GM19463 (cell line): Measurements from ENCODE around the gene SMPD3.
"Not testable (repeated sequence)": the region's sequence is repeated elsewhere in the genome, so short reads cannot be mapped to it uniquely, and the experiment has no call there.

ENCODE experiments used
- ATAC-seq: cut with Tn5 transposase; IDR thresholded peaks from one replicate; pipeline ENCODE4 v1.9.1; 2021; ENCODE audit warnings: mild to moderate bottlenecking, moderate library complexity; ENCODE audit not compliant: unreplicated experiment

Gene SMPD3

DNA sequence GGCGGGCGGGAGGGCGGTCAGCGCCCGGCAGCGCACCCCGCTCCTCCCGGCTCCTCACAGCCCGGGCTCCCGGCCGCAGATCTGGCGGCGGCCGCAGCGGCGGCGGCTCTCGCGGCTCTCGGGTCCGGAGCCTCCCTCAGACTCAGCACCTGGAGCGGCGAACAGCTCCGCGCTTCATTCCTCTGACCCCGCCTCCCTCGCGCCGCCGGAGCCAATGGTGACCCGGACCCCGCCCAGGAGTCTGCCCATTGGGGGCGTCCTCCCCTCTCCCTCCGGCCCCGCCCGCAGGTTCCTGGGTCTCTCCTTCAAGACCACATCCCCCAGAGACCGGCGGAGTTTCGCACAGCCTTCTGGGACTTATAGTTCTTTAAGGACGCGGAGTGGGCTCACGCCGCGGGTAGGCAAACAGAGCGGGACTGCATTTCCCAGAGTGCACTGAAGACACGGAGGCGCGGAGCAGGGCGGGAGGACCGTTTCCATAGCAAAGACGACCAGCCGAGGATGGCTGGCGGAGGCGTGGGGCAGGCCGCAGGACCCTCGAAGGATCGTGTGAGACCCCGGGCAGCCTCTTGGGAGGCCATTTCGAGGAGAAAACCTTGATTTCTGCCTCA lies at the start of gene SMPD3:
TSS of gene SMPD3 (minus strand) at position 149 of the 611 bp plus-strand sequence. CDS start 76,327 bp downstream, outside the sequence.
- peak; percentile 93 for ATAC-seq

GRCh38 chr16:68496689-68497088 lies 48.4 kb upstream of the SMPD3 start:
- ATAC-seq = no peak

DNA sequence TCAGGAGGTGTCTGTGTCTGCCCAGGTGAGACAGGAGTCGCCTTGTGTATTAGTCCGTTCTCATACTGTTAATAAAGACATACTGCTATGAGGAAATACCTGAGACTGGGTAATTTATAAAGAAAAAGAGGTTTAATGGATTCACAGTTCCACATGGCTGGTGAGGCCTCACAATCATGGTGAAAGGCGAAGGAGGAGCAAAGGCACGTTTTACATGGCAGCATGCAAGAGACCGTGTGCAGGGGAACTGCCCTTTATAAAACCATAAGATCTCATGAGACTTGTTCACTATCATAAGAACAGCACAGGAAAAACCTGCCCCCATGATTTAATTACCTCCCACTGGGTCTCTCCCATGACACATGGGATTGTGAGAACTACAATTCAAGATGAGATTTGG lies 46.0 kb upstream of the SMPD3 start:
- ATAC-seq = not testable (repeated sequence)

GRCh38 chr16:68493412-68494070 lies 45.2 kb upstream of the SMPD3 start:
- no peak for ATAC-seq

DNA sequence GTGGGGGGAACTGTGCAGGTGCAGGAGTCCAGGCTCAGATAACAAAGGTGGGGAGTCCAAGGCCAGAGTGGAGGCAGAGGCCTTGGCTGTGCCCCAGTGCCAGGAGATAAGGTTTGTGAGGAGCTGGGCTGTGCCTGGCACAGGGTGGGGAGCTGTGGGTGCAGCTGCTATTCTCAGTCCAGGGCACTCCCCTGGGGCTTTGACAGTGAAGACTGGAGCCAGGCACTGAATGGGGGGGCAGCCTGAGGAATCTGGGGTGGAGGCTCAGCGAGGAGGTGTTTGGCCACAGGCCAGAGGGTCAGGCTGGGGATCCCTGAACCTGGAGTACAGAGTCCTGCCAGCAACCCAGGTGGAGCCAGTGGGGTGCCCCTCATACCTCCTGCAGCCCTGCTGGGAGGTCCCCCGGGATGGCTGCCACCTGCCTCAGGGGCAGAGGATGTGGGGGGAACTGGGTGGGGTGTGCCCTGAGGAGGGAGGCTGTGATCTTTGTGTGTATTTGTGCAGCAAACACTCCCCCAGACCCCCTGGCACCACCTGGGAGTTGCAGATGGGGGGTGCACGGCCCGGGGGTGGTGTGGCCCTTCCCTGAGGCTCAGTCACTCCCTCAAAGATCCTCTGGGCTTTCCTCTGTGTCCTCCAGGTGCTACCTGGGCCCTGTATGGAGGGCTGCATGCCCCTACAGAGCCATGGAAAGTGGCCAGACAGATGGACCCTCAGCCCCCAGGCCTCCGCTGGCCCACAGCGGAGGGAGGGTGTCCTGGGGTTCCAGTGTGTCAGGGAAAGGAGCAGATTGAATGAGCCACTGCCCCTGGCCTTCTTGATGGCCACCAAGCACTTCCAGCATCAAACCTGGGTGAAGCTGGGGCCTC lies 44.5 kb upstream of the SMPD3 start:
- no peak for ATAC-seq

- ATAC-seq = no peak
Observed at GRCh38 chr16:68492151-68492542, 43.8 kb upstream of the SMPD3 start.

GRCh38 chr16:68491576-68491950 lies 43.3 kb upstream of the SMPD3 start:
- no peak for ATAC-seq

DNA sequence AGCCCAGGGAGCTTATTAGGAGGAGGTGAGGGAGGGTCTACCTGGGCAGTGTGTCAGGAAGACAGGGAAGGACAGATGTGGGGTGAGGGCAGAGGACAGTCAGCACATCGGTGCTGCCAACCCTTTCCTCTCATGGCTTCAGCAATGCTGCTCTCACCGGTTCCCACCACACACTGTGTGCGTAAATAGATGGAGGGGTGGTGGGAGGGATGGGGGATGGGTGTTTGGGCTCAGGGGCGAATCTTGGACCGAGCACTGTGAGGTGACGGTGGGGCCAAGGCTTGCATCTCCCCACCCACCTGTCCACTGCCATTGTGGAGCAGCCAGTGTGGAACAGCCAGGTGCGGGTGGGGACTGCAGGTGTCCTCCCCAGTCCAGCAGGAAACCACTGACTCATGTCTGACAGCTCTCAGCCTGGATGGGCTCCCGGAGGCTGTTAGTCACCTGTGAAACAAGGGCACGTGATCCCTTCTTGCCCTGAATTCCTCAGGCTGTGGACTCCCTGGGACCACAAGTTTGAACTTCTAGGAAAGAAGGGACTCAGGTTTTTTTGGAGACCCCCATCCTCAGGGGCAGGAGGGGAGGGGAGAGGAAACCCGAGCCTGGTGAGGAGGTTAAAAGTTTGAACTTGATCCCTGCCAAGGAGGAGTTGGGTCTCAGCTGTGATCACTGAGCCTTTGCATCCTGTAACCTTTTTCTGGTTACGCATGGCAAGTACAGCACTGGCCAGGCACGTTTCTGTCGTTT lies 42.7 kb upstream of the SMPD3 start:
- ATAC-seq = no peak

- ATAC-seq = no peak
Observed at GRCh38 chr16:68490358-68490757, 42.0 kb upstream of the SMPD3 start.

DNA sequence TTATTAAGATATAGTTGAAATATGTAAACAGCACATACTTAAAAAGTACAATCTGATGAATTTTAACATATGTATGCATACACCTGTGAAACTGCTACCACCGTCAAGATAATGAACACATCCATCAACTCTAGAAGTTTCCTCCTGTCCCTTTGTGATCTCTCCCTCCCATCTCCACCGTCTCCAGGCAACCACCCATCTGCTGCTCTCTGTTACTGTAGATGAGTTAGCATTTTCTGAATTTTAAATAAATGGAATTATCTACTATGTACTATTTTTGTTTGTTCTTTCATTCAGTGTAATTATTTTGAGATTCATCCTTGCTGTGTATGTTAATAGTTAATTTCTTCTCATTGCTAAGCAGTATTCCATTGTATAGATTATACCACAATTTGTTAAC lies 40.2 kb upstream of the SMPD3 start:
- ATAC-seq = no peak

DNA sequence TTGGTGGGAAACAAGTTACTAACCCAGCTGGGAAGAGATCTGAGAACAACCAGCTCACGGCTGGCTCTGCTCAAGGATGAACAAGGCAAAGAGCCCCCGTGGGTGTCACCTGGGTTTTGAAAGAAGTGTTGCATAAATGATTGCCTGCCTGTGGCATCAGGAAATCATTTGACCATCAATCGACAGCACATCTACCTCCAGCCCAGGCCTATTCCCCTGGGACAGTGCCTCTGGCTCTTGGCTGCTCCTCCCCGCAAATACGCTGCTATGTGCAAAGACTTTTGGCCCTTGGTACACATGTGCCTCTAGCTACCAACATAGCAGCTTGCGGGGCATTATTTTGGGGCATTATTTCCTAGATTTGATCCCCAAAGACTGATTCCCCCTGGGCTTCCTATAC lies 39.4 kb upstream of the SMPD3 start:
- ATAC-seq = no peak

DNA sequence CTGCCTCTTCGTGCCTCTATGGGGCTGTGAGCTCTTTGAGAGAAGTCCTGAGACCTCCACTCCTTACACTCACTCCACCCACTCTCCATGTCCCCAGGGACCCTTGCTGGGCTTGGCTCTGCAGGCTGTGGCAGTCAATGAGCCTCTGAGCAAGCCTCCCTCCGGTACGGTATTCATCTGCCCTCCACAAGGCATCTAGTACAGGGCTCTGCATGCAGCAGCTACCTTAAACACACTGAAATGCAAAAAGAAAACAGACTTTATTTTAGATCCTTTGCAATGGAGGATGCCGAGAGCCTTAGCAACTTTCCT lies 38.9 kb upstream of the SMPD3 start:
- no peak for ATAC-seq

DNA sequence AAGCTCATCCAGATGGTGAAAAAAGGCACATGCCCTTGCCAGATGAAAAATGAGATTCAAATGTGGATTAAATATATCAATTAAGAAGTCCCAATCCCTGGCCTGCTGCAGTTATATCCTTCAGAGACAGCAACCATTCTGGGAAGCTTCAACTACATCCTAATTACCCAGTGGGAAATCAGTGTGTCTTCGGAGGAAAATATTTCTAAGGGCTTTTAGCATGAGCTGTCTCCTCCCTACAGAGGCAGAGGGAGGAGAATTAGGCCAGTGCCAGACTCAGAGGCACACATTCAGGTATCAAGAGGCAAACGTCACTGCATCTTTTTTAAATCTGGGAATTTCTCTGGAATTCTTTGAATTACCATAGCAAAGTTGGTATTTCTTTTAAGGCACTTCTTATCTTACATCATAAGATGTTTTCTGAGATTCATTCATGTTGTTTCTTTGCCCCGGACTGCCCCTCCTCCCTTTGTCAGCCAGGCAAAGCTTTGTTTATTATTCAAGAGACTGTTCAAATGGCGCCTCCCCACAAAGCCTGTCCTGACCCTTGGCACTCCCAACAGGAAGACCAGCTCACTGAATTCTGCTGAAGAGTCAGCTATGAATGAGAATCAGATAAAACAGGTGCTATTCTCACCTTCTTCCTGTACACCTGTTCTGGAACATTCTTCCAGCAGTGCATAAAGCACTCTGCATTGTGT lies 38.3 kb upstream of the SMPD3 start:
- ATAC-seq = no peak

- ATAC-seq = no peak
Observed at GRCh38 chr16:68481636-68482035, 33.3 kb upstream of the SMPD3 start.

DNA sequence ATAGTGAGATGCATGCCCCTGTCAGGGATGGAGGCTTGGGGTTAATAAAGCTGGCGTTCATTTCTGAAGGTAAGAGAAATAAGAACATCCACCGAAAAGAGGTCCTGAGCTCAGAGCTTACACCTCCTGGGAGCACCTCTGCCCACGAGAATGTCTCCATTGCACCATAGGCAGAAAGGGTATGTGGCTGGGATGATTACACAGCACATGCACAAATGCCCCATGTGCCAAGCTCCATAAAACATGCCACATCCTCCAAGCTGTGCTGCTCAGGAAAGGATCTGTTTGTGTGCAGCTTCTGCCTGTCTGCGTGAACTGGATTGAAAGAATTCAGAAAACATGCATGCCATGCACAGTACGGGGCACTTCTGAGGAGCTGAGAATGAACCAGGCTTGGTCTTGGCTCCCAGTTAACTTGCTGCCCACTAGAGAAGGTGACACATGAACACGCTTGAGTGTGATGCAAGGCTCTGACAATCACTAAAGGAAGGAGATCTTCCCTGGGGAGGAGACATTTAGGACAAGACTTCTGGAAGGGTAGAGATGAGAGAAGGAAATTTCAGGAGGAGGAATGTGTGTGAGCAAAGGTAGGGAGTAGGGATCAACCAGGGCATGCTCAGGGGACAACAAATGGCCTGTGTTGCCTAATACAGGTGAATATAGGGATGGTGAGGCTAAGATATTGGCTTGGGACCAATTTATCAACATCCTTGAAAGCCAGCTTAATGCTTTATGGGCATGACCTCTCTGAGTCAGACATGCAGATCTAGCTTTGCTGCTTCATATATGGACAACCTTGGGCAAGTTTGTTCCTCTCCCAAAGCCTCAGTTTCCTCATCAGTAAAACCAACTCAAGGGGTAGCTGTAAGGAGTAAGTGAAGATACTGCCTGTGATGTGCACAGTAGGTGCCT lies 32.0 kb upstream of the SMPD3 start:
- ATAC-seq = no peak

GRCh38 chr16:68479271-68479670 lies 31.0 kb upstream of the SMPD3 start:
- ATAC-seq = no peak

DNA sequence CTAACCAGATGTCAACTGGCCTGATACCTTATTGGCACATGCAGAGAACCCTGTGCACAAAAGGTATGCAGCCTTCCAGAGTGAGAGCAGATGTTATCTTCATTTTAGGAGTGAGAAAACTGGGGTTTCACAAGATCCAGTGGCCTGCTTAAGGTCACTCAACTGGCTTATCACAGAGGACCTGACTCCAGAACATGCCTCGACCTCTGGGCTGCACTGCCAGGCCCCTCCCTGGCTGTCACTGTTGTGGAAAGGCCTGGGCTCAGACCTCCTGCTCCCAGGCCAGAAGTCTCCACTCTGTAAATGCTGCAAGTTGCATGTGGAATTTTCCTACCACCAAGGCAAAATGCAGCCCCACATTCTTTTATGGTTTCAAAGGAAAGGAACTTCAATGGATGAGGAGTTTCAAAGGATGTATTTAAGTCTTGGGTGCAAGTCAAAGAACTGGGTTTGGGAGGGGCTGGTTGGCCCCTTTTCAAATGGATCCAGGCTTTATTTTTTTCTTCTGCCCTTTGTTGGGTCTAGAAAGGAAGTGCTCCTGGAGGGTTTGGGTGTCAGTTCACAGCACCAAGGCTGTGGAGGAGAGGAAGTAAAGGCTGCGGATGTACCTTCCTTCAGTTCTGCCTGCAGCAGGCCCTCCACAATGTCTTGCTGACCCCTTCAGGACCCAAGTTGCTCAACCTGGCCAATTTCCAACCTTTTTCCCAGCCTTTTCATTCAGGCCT lies 30.4 kb upstream of the SMPD3 start:
- ATAC-seq = no peak

GRCh38 chr16:68475071-68475470 lies 26.8 kb upstream of the SMPD3 start:
- ATAC-seq = no peak
